NB4 (cell line): ENCODE data around the gene MAPK13.

Experiments used
- POLR2A ChIP-seq: IDR thresholded peaks from 2 replicates; pipeline ENCODE4 v1.6.1; 2011; ENCODE audit warnings: mild to moderate bottlenecking; ENCODE audit not compliant: insufficient read length; ENCODE audit errors: extremely low read depth
- TF ChIP-seq, protein P1 (sequence below): IDR thresholded peaks from 2 replicates; pipeline ENCODE4 v1.6.1; 2011; ENCODE audit warnings: low read depth, low read length

DNA sequence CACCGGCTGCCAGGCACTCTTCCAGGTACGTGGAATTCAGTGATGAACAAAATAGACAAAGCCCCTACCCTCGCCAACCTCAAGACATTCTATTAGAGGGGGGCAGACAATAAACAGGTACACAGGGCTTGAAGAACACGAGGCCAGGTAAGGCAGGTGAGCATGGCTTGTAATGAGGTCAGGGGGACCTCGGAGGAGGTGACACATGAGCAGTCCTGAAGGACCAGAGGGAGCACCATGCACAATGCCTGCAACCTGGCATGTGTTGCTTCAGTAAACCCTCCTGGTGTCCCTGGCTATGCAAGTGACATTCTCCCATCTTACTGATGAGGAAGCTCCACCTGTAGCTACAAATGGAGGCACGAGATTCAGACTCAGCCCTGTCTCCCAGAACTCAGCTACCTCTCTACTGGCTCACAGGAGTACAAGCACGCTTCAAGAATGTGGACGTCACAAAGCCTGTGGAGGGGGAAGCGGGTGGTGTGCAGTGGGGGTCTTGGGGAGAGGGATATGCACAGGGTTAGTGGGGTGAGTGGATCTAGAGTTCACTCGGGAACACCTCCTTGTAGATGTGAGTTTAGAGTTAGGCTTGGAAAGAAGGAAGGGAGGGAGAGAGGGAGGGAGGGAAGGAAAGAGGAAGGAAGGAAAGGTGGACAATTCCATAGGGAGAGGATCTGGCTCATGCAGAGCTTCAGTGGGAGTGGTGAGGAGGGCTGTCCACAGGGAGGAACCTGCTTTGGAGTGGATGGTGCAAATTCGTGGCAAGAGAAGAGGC, 7.6 kb upstream of the MAPK13 start:
- TF ChIP-seq POLR2A = no peak
- TF ChIP-seq, protein P1, sequence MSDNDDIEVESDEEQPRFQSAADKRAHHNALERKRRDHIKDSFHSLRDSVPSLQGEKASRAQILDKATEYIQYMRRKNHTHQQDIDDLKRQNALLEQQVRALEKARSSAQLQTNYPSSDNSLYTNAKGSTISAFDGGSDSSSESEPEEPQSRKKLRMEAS = no peak
